ENCODE measurements around the gene MFN2.
"Not testable (repeated sequence)": the region's sequence is repeated elsewhere in the genome, so short reads cannot be mapped to it uniquely, and the experiment has no call there.

MFN2 gene

DNA sequence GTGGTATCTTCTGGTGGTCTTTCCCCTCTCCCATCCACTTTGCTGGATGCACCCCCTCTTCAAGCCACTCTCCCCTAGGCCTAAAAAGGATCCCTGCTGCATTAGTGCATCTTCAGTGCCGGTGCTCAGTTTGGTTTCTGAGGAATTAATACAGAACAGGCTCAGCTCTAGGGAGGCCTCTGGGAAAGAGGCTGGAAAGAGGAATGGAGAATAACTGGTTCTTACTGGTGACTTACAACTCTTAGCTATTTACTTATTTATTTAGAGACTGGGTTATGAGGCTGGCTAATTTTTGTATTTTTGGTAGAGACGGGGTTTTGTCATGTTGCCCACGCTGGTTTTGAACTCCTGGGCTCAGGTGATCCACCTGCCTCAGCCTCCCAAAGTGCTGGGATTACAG lies 19.0 kb downstream of the MFN2 start:
- no peak for DNase-seq

DNA sequence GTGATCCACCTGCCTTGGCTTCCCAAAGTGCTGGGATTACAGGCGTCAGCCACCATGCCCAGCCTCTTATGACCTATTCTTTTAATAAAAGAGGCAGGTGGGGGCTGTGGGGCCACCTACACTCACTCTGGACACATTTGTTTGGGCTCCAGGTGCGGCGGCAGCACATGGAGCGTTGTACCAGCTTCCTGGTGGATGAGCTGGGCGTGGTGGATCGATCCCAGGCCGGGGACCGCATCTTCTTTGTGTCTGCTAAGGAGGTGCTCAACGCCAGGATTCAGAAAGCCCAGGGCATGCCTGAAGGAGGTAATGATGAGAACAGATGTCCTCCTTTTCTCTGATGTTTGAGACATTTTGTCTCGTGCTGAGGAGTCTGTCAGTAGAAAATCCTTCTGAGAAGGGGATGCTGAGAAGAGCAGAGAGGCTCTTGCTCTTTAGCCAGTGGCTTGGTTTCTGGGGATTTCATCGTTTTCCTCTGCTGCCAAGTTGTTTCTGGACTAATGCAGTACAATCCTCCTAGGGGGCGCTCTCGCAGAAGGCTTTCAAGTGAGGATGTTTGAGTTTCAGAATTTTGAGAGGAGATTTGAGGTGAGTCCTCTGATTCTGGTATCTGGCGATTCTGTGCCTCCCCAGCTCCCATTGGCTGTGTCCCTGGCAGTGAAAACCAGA lies 21.1 kb downstream of the MFN2 start:
- DNase-seq = peak; percentile 46 to 76 (median 58)

DNA sequence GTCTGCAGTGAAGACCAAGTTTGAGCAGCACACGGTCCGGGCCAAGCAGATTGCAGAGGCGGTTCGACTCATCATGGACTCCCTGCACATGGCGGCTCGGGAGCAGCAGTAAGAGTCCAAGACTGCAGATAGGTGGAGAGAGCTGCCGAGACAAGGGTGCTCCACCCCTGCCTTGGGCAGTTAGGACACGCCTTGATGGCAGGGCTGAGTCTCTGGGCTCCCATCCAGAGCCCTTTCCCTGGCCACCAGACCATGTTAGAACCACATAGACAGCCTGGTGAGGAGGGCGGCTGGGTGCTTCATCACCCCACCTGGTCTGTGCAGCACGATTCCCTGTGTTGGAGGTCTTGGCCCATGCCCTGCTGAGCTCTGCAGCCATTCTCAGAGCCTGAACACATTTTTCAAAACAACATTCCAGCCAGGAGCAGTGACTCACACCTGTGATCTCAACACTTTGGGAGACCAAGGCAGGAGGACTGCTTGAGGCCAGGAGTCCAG lies 21.8 kb downstream of the MFN2 start:
- no peak for DNase-seq

DNA sequence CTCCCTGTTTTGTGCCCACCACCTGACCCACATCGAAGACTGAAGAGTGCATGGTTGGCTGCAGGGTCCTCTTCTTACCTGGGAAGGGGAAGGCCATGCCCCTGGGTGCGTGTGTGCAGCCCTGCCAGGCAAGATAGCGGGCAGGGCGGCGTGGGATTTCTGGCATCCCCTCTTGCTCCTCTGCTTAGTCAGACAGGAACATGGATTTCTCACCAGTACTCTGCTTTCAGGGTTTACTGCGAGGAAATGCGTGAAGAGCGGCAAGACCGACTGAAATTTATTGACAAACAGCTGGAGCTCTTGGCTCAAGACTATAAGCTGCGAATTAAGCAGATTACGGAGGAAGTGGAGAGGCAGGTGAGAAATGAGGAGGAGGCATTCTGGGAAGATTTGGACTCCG lies 23.5 kb downstream of the MFN2 start:
- no peak for DNase-seq

DNA sequence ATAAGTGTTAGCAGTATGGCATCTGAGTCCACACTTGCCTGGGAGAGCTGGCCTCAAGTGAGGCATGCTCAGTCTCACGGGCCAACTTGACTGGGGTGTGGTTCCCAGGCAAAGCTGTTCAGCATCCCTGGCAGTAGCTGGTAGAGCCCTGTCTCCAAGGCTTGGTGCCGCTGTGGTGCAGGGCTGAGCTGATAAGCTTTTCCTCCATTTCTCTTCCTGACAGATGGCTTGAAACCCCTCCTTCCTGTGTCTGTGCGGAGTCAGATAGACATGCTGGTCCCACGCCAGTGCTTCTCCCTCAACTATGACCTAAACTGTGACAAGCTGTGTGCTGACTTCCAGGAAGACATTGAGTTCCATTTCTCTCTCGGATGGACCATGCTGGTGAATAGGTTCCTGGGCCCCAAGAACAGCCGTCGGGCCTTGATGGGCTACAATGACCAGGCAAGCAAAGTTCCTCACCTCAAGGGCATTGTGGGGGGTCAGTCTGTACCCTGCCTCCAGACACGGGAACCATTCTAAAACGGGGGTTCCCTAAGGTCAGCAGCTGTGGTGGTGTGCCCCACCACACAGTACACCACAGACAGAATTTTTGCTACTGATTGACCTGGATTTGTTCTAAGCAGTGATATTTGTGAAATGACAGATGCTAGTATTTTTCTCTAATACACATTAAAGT lies 25.4 kb downstream of the MFN2 start:
- DNase-seq = no peak

DNA sequence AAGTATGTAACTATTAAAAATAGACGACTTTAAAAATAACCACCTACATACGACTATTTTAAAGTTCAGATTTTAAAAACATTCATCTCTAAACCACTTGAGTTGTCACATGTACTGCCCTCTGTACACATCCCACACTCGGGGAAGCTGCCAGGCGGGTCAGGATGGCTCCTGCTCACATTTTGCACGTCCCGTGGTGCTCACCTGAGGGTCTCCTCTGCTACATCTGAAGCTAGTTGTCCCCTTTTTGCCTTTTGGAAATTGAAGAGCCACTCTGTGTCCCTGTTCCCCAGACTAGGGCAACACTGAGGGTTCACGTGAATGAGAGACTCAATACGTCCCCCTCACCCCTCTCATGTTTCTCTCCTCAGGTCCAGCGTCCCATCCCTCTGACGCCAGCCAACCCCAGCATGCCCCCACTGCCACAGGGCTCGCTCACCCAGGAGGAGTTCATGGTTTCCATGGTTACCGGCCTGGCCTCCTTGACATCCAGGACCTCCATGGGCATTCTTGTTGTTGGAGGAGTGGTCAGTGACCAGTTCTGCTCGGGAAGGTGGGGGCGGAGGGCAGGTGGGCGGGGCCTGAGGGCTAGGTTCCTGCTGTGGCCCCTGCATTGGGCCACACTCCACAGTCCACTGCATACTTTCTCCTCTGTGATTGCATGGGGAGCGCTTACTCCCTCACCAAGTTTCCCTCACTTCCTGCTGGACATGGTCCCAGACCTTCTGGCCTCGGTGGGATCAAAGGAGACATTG lies 26.1 kb downstream of the MFN2 start:
- DNase-seq = peak in 1 of 4 experiments; percentile 17

DNA sequence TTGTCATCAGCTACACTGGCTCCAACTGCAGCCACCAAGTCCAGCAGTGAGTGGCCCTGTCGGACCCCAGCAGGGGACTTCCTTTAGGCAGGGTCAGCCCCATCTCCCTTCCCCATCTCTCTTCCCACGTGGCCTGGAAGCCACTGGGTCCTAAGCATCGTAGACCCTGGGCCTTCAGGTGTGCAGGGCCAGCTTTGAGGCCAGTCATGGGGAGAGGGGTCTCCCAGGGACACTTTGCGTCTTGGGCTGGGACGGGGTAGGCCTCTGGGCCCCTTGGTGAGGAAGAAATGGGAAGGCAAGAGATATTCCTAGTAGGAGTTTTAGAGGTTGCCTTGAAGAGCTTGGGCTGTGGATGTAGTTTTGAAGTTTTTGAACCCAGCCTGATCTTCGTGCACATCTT lies 27.0 kb downstream of the MFN2 start:
- DNase-seq = no peak

DNA sequence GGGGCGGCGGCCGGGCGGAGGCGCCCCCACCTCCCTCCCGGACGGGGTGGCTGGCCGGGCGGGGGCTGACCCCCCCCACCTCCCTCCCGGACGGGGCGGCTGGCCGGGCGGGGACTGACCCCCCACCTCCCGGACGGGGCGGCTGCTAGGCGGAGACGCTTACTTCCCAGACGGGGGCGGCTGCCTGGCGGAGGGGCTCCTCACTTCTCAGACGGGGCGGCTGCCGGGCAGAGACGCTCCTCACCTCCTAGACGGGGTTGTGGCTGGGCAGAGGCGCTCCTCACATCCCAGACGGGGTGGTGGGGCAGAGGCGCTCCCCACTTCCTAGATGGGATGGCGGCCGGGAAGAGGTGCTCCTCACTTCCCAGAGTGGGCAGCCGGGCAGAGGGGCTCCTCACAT lies 28.1 kb downstream of the MFN2 start:
- DNase-seq = not testable (repeated sequence)

DNA sequence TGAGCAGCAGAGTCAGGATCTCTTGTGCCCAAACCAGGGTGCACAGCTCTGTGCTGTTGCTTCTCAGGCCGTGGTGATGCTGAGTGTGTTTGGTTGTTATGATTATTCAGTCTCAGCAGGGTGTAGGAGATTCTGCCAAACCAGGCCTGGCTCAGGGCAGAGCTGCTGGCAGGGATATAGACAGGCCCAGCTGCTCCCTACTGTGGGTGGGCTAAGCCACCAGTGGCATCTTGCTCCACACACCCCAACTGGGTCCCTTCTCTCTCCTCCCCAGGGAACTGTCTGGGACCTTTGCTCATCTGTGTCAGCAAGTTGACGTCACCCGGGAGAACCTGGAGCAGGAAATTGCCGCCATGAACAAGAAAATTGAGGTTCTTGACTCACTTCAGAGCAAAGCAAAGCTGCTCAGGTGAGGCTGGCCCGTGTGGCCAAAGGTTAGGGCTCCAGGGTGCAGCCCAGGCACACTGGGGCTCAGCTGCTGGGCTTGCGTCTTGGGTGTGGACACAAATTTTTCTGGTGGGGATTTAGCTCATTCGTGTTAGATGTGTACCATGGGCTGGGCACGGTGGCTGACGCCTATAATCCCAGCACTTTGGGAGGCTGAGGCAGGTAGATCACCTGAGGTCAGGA lies 29.2 kb downstream of the MFN2 start:
- DNase-seq = no peak

DNA sequence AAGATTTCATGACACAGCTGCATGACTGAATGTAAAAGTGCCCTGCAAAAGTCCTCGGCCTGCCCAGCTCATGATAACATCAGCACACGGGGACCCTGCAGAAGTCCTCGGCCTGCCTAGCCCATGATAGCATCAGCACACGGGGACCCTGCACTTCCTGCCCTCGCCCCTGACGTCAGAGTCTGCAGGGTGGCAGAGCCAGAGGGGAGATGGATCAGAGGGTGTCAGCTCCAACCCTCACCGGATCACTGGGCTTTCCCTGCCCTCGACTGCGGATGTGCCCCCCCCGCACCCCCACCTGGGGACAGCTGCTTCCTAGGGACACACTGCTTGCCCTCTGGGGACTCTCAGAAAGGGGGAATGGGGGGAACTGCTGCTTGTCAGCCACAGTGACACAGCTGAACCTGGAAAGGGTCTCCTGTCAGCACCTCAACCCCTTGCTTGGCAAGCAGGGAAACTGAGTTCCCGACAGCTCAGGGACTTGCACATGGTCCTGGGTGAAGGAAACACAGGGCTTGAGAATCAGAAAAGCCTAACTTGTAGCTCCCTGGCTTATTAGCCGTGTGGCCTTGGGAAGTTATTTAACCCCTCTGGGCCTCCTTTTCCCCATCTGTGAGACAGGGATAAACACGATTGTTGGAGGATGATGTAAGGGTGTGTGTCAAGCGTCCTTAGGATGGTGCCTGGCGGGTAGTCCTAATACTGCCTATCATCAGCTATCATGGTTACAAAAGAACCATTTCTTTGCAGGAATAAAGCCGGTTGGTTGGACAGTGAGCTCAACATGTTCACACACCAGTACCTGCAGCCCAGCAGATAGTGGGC lies 30.7 kb downstream of the MFN2 start:
- no peak for DNase-seq

DNA sequence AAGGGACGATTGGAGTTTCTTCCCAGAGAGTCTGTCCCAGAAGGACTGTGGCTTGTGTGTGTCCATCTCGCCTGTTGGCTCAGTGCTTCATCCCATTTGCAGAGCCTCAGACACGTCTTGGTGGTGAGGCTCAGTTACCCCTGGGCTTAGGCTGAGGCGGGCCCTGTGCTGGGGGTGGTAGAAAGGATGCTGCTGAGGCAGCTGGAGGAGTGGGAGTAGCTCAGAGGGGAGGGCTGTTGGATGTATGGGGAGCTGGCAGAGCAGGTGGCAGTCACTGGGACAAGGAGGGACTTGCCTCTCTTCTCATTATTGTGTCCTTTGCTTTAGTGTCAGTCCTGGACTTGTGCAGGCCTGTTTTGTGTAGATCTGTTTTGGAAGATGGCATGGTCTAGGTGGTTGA lies 31.8 kb downstream of the MFN2 start:
- DNase-seq = no peak

DNA sequence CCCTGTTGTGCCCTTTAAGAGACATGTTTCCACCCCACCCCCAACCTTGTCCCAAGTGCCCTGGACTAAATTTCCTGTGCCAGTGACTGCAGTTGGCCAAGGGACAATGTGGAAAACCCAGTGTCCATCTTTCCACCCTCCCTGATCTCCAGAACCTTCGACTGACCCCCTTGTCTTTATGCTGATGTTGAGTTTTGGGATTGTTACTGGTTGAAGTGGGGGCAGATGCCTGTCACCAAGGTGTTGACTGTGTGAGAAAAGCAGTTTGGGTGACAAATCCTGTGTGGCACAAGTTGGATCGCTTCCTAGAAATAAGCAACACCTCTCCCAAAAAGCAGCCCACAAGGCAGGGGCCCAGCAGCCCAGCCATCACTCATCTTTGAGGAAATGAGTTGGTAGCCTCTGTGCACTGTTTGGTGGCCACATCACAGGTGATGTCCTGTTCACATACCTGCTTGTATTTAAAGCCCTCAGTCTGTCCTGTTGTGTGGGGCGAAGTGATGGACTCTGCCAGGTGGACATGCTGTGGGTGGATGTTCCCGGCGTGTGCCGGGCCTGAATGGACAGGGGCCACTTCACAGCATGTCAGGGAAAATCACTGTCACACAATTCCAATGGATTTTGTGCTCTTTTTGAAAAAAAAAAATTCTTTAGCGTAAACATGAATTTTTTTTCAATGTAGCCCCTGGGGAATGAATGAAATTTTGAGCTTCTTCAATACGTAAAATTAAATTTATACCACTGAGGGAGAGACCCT lies 32.5 kb downstream of the MFN2 start:
- DNase-seq = no peak

DNA sequence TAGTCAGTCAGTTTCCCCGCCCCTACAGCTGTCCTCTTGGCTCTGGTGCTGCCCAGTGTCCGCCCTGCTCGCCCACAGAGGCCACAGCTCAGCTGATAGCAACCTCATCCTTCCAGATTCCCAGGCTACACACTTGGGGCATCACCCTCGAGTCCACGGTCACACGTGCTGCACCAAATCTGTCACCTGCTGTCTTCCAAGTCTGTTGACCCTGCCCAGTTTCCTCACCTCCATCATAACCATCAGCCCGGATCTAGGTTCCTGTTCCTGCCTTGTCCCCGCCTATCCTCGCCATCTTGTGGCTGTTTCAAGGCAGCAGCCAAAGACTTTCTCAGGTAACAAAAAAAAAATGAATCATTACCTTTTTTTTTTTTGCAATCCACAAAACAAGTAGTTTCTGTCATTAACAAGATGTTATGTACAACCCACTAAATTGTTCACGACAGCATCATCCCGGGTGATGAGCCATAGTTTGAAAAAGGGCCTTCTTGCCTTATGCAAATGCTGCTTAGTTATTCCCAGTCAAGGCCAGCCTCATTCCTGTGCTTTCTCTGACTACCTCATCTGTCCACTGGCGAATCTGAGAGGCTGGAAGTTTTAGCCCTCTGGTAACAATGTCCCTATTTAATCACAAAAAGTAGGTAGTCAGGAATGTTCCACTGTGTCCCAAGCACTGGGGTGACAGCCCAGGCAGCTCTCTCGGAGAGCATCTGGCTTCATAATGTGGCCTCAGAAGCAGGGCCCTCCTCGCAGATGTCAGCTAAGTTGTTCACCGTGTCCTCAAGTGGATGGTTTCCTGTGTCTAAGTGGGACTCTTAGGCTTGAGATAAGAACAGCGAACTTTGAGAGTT lies 34.1 kb downstream of the MFN2 start:
- DNase-seq = no peak

DNA sequence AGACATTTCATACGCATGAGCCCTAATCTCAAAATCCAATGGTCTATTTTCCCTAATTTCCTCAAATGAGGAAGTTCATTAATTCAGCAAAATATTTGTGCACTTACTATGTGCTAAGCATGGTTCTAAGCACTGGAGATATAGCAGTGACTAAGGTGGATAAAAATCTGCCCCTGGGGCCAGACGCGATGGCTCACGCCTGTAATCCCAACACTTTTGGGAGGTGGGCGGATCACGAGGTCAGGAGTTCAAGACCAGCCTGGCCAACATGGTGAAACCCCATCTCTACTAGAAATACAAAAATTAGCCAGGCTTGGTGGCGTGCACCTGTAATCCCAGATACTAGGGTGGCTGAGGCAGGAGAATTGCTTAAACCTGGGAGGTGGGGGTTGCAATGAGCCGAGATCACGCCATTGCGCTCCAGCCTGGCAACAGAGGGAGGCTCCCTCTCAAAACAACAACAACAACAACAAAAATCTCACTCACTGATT lies 34.8 kb downstream of the MFN2 start:
- no peak for DNase-seq

DNA sequence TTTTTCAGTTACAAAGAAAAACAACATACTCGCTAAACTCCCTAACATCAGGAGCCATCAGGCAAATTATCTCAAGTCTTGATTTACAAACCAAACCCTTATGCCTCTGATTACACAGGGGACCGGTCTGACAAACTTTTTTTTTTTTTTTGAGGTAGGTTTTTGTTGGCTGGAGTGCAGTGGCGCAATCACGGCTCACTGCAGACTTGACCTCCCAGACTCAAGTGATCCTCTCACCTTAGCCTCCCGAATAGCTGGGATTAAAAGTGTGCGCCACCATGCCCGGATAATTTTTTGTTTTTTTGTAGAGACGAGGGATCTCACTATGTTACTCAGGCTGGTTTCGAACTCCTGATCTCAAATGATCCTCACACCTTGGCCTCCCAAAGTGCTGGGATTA lies 35.3 kb downstream of the MFN2 start:
- no peak for DNase-seq

DNA sequence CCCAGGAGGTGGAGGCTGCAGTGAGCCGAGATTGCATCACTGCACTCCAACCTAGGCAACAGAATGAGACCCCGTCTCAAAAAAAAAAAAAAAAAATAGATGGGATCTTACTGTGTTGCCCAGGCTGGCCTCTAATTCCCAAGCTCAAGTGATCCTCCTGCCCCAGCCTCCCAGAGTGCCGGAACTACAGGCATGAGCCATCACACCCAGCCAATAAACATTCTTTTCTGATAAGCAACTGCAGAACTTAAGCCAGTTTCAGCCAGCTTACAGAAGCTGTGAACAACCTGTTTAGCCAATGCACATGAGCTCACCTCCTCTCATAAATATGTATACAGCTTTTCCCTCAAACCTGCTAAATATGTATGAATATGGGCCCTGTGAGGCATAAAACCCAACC lies 35.9 kb downstream of the MFN2 start:
- no peak for DNase-seq

DNA sequence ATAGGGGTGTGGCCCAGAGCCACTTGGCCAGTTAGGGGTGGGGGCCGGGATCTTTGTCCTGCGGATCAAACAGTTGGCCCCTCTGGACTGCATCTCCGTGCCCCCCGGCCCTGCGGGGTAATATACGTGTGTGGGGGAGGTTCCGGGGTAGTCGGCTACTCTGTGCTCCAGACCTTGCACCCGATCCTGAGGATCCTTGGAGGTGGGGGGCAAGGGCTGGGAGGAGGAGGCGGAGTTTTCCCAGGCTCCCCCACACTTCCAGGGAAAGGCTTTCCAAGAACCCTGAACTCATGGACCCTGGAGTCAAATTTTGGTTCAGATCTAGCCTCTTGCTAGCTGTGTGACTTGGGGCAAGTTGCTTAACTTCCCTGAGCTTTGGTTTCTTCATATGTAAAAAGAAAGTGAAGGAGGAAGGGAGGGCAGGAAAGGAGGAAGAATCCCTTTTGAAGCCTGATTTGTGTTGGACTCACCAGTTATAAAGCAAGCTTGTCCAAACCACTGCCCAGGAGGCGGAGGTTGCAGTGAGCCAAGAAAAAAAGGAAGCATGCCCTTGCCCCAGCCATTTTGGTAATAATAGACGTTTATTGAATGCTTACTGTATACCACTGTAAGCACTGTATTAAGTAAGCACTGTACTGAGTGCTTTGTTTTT lies 39.7 kb downstream of the MFN2 start:
- peak; percentile 74 to 87 (median 86) for DNase-seq

DNA sequence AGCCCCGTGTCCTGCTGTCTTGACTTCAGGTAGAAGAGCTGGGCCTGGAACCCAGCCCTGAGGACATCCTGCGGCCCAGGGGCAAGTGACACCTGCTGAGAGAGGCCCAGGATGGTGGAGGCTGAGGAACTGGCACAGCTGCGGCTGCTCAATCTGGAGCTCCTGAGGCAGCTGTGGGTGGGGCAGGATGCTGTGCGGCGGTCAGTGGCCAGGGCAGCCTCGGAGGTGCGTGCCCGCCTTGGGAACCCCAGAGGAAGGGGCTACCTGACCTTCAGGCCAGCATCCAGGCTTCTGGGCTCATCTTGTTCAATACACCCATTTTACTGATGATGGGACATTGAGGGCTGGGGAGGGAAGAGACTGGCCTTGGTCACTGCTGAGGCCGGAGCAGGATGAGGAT lies 41.4 kb downstream of the MFN2 start:
- no peak for DNase-seq

DNA sequence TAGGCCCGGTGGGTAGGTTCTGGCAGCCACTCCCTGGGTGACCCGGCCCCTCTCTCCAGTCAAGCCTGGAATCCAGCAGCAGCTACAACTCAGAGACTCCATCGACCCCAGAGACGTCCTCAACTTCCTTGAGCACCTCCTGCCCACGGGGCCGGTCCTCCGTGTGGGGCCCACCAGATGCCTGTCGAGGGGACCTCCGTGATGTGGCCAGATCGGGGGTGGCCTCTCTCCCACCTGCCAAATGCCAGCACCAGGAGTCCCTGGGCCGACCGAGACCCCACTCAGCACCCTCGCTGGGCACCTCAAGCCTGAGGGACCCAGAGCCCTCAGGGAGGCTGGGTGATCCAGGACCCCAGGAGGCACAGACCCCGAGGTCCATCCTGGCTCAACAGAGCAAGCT lies 41.8 kb downstream of the MFN2 start:
- DNase-seq = no peak

DNA sequence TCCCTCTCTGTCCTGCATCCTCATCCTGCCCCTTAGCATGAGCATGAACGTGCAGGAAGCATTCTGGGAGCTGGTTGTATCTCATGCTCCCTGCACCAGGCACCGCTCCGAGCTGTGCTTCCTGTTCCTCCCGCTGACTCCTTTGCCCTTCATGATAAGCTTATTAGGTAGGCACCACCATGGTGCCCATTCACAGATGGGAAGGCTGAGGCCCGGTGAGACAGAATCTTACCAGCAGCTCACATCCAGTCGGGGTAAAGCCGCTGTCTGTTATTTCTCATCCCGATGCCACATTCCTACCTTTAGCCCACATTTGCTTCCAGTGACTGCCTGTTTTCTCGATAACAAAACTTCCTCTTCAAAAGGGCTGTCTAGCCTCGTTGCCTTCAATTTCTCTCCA lies 46.3 kb downstream of the MFN2 start:
- no peak for DNase-seq

Data from suppressor macrophage (primary cell).